K562 (cell line): ENCODE measurements around the gene NIPAL3. TPM values are rescaled to one million over a fixed set of nuclear protein-coding genes. Genes with fewer than 3 reads are reported as not detected.

Experiments
- ELK3 ChIP-seq: fragments of 450-650 bp; formaldehyde crosslinking; IDR thresholded peaks from 2 replicates; pipeline ENCODE4 v1.4.0; 2020; ENCODE audit warnings: mild to moderate bottlenecking
- EP300 ChIP-seq: IDR thresholded peaks from 2 replicates; pipeline ENCODE4 v1.6.1; 2012; ENCODE audit warnings: low read length, improper control_type of control experiment
- FOXA3 ChIP-seq, 2 experiments: fragments of 450-650 bp in 1 of 2; sonication (generic) in 1 of 2; formaldehyde crosslinking; IDR thresholded peaks in 1 of 2; conservative IDR thresholded peaks in 1 of 2; 2 replicates each; pipeline versions ENCODE4 v1.4.0 to v1.8.0; 2020 to 2022; ENCODE audit warnings: mild to moderate bottlenecking in 2 of 2, missing genetic modification reagents in 1 of 2
- IFI16 ChIP-seq: fragments of 250-450 bp; sonication (Bioruptor Pico); IDR thresholded peaks from 2 replicates; pipeline ENCODE4 v2.1.2; 2022; ENCODE audit warnings: mild to moderate bottlenecking, inconsistent platforms
- MAFK ChIP-seq: IDR thresholded peaks from 2 replicates; pipeline ENCODE4 v1.6.1; 2011; ENCODE audit warnings: low read length, improper control_type of control experiment
- MYNN ChIP-seq, 2 experiments: sonication (generic); formaldehyde crosslinking in 1 of 2; IDR thresholded peaks; 2 replicates each; pipeline versions ENCODE4 v1.5.0 to v1.6.1; 2016 to 2020; ENCODE audit warnings: antibody characterized with exemption in 1 of 2, missing genetic modification reagents in 1 of 2
- NFRKB ChIP-seq: fragments of 450-650 bp; IDR thresholded peaks from 2 replicates; pipeline ENCODE4 v1.6.1; 2016; ENCODE audit warnings: low read depth
- NRF1 ChIP-seq, 2 experiments: fragments of 450-650 bp; IDR thresholded peaks in 1 of 2; conservative IDR thresholded peaks in 1 of 2; 2 replicates each; pipeline ENCODE4 v1.6.1; 2014; ENCODE audit warnings: mild to moderate bottlenecking in 2 of 2
- PBX2 ChIP-seq, 2 experiments: IDR thresholded peaks in 1 of 2; conservative IDR thresholded peaks in 1 of 2; 2 replicates each; pipeline ENCODE4 v1.6.1; 2016; ENCODE audit warnings: low read depth in 2 of 2, mild to moderate bottlenecking in 1 of 2, missing compliant biosample characterization in 1 of 2, missing genetic modification characterization in 1 of 2, moderate library complexity in 1 of 2
- RAD21 ChIP-seq, 2 experiments: fragments of 250-450 bp in 1 of 2; fragments of 450-650 bp in 1 of 2; sonication (Bioruptor Pico) in 1 of 2; formaldehyde crosslinking in 1 of 2; IDR thresholded peaks in 1 of 2; conservative IDR thresholded peaks in 1 of 2; 2 replicates each; pipeline versions ENCODE4 v1.4.0 to v1.8.0; 2020 to 2022; ENCODE audit warnings: mild to moderate bottlenecking in 2 of 2, moderate library complexity in 1 of 2
- ZBTB9 ChIP-seq: fragments of 450-650 bp; formaldehyde crosslinking; IDR thresholded peaks from 2 replicates; pipeline ENCODE4 v1.4.0; 2020; ENCODE audit warnings: mild to moderate bottlenecking, moderate library complexity
- ZFP1 ChIP-seq: fragments of 450-650 bp; formaldehyde crosslinking; IDR thresholded peaks from 2 replicates; pipeline ENCODE4 v1.4.0; 2020; ENCODE audit warnings: mild to moderate bottlenecking, mixed read lengths
- ZFPM2 ChIP-seq: fragments of 250-450 bp; sonication (Bioruptor Pico); IDR thresholded peaks from 2 replicates; pipeline ENCODE4 v1.5.1; 2022; ENCODE audit warnings: mild to moderate bottlenecking
- ZKSCAN1 ChIP-seq: fragments of 150-350 bp; IDR thresholded peaks from 2 replicates; pipeline ENCODE4 v1.6.1; 2016; ENCODE audit warnings: low read depth, low read length
- ZNF12 ChIP-seq: sonication (generic); formaldehyde crosslinking; IDR thresholded peaks from 2 replicates; pipeline ENCODE4 v1.4.0; 2020; ENCODE audit warnings: mild to moderate bottlenecking, missing genetic modification reagents
- ZNF609 ChIP-seq: sonication (generic); formaldehyde crosslinking; IDR thresholded peaks from 2 replicates; pipeline ENCODE4 v1.8.1; 2023; ENCODE audit warnings: missing genetic modification reagents, mild to moderate bottlenecking, borderline replicate concordance
- polyA plus RNA-seq, 8 experiments: library from polyadenylated mRNA; depleted of rRNA in 4 of 8; stranded (reverse) in 5 of 8; unstranded in 3 of 8; fragments of >200 nt; fragmentation: Nextera tagmentation in 2 of 8; fragmentation: Illumina TruSeq in 1 of 8; extraction: Ambion mirVana in 2 of 8; extraction: Trizol in 1 of 8; gene quantifications; 2 replicates each; pipeline versions ENCODE4 v1.2.1 to v1.2.3, GENCODE V29; 2011 to 2014; ENCODE audit warnings: inconsistent platforms in 1 of 8, missing spikeins in 1 of 8
- total RNA-seq, 7 experiments: library from RNA; depleted of rRNA in 6 of 7; stranded (reverse); fragments of >200 nt in 6 of 7; fragmentation: Illumina TruSeq in 2 of 7; extraction: Trizol in 2 of 7; gene quantifications; 2 replicates each; pipeline versions ENCODE4 v1.2.1 to v1.2.3, GENCODE V29; 2011 to 2021; ENCODE audit warnings: low replicate concordance in 1 of 7

NIPAL3 gene
- total and polyA plus RNA-seq, 9 of the 15 experiments (the other 6 are each of a cell fraction or from before 2014, with no cell fraction given), result 10.5 to 26.3 (median 16.0) TPM

- TF ChIP-seq PBX2 (CRISPR knock-in tag; IDR thresholded peaks at IDR 0.05; ENCODE audit: low read depth), result peak; percentile 58
- TF ChIP-seq PBX2 (tag; conservative IDR thresholded peaks at IDR 0.05; ENCODE audit: low read depth), result peak; percentile 87
- TF ChIP-seq ZNF609 (CRISPR knock-in tag), result no peak
- 0 out of 4 replicates have a peak, but pooled peaks of 1 of the 2 experiments have one; percentile 13 for TF ChIP-seq RAD21 (CRISPR knock-in tag; conservative IDR thresholded peaks at IDR 0.05 in 1 of 2, IDR thresholded peaks at IDR 0.05 in 1 of 2)
- TF ChIP-seq ELK3, result no peak
- TF ChIP-seq FOXA3 (CRISPR knock-in tag; conservative IDR thresholded peaks at IDR 0.05 in 1 of 2, IDR thresholded peaks at IDR 0.05 in 1 of 2), result peak in 1 of 2 experiments; percentile 18; a peak in 1 of 4 replicates
- peak; percentile 25; the same call in 1 of the 2 replicates for TF ChIP-seq EP300
- TF ChIP-seq ZKSCAN1, result peak; percentile 67; the same call in 1 of the 2 replicates
- 0 out of 2 replicates have a peak, but pooled peaks have one; percentile 26 for TF ChIP-seq MYNN (IDR thresholded peaks at IDR 0.05)
- TF ChIP-seq MYNN (CRISPR knock-in tag; IDR thresholded peaks at IDR 0.05), result no peak
- TF ChIP-seq ZFPM2 (CRISPR knock-in tag), result no peak
- TF ChIP-seq MAFK, result no peak
- TF ChIP-seq ZFP1, result 0 out of 2 replicates have a peak, but pooled peaks have one; percentile 31
- no peak for TF ChIP-seq NFRKB
- TF ChIP-seq NRF1 (conservative IDR thresholded peaks at IDR 0.05 in 1 of 2, IDR thresholded peaks at IDR 0.05 in 1 of 2), result 0 out of 4 replicates have a peak, but pooled peaks of 1 of the 2 experiments have one; percentile 14
- TF ChIP-seq IFI16 (CRISPR knock-in tag), result no peak
- TF ChIP-seq ZBTB9 (CRISPR knock-in tag), result no peak
- TF ChIP-seq ZNF12, result 0 out of 2 replicates have a peak, but pooled peaks have one; percentile 6
These were observed 1.2 kb downstream of the NIPAL3 start (continued) for GRCh38 chr1:24416666-24417391.
